Measurements from ENCODE around the gene RFC1.

DNA sequence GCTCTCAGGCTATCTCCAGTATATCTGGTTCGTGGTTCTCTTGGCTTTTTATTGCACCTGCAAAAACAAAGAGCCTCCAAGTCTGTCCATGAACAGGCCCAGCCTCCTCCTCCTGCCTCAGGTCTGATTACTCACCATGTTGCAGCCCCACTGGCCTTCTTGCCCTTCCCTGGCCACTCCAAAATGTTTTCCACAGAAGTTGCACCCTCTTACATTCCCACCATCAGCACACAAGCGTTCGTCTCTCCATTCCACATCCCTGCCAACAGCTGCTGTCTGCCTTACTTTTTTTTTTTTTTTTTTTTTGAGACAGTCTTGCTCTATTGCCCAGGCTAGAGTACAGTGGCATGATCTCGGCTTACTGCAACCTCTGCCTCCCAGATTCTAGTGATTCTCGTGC is 86.7 kb downstream of the RFC1 start:
- TF ChIP-seq FOXM1 (IDR thresholded peaks at IDR 0.05; ENCODE audit: borderline replicate concordance) (no peak), HDGF (IDR thresholded peaks at IDR 0.05; ENCODE audit: borderline replicate concordance) (no peak), SP1 (IDR thresholded peaks at IDR 0.05) (no peak), BHLHE40 (IDR thresholded peaks at IDR 0.05; ENCODE audit: borderline replicate concordance) (no peak), ELF4 (IDR thresholded peaks at IDR 0.05) (no peak), SUZ12 (IDR thresholded peaks at IDR 0.05) (no peak), LEF1 (IDR thresholded peaks at IDR 0.05; ENCODE audit: borderline replicate concordance) (no peak), TARDBP (IDR thresholded peaks at IDR 0.05) (no peak), CTBP1 (IDR thresholded peaks at IDR 0.05; ENCODE audit: borderline replicate concordance) (no peak), ARNT (IDR thresholded peaks at IDR 0.05) (no peak), NFRKB (IDR thresholded peaks at IDR 0.05) (no peak), FOXA1 (IDR thresholded peaks at IDR 0.05) (no peak)
- TF ChIP-seq, protein P1, sequence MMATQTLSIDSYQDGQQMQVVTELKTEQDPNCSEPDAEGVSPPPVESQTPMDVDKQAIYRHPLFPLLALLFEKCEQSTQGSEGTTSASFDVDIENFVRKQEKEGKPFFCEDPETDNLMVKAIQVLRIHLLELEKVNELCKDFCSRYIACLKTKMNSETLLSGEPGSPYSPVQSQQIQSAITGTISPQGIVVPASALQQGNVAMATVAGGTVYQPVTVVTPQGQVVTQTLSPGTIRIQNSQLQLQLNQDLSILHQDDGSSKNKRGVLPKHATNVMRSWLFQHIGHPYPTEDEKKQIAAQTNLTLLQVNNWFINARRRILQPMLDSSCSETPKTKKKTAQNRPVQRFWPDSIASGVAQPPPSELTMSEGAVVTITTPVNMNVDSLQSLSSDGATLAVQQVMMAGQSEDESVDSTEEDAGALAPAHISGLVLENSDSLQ (IDR thresholded peaks at IDR 0.05), result no peak
